Uterus (tissue), 4 donors: Measurements from ENCODE around the gene RSRC1. TPM values are rescaled to one million over a fixed set of nuclear protein-coding genes. Genes with fewer than 3 reads are reported as not detected.
"Not testable (repeated sequence)": the region's sequence is repeated elsewhere in the genome, so short reads cannot be mapped to it uniquely, and the experiment has no call there.

ENCODE experiments used
- DNase-seq, 2 donors: peaks; one replicate each; pipeline ENCODE4 v3.0.0-alpha.2; 2019 to 2020
- H3K27ac ChIP-seq, 2 donors: fragments of 200-600 bp; sonication (generic); 1 replicate in 1 of 2; 2 replicates in 1 of 2; pipeline ENCODE4 v1.5.1; 2016 to 2018
- H3K27me3 ChIP-seq, 2 donors: fragments of 200-600 bp; sonication (generic); one replicate each; pipeline ENCODE4 v1.5.1; 2018 to 2019; ENCODE audit warnings: control low read depth in 1 of 2
- H3K36me3 ChIP-seq, 2 donors: fragments of 200-600 bp; sonication (generic); one replicate each; pipeline ENCODE4 v1.5.1; 2019; ENCODE audit warnings: control low read depth in 1 of 2
- H3K4me1 ChIP-seq, 2 donors: fragments of 200-600 bp; sonication (generic); one replicate each; pipeline ENCODE4 v1.5.1; 2018 to 2019; ENCODE audit warnings: control low read depth in 1 of 2
- H3K4me3 ChIP-seq, 2 donors: fragments of 200-600 bp; sonication (generic); 1 replicate in 1 of 2; 2 replicates in 1 of 2; pipeline ENCODE4 v1.5.1; 2018 to 2019; ENCODE audit warnings: mild to moderate bottlenecking in 1 of 2
- H3K9me3 ChIP-seq, 2 donors: fragments of 200-600 bp; sonication (generic); one replicate each; pipeline ENCODE4 v1.5.1; 2019; ENCODE audit warnings: control low read depth in 1 of 2
- POLR2A ChIP-seq, 2 donors: fragments of 450-650 bp; IDR thresholded peaks; one replicate each; pipeline ENCODE4 v1.6.1; 2016; ENCODE audit warnings: antibody characterized with exemption in 2 of 2, mild to moderate bottlenecking in 1 of 2, moderate library complexity in 1 of 2
- intact Hi-C: fragments of 100-400 bp; cut with DNase I; formaldehyde crosslinking; loops from one replicate; pipeline ENCODE4 v1.15.1; 2023; ENCODE audit warnings: low total_unique reads
- total RNA-seq, 4 donors: library from RNA; depleted of rRNA in 3 of 4; stranded (reverse); fragments of >200 nt in 3 of 4; gene quantifications; one replicate each; pipeline versions ENCODE4 v1.1.0 to v1.2.4, GENCODE V29; 2014 to 2023
- TF ChIP-seq, protein P1 (sequence below), 4 experiments: fragments of 200-600 bp in 2 of 4; fragments of 450-650 bp in 2 of 4; sonication (generic) in 2 of 4; IDR thresholded peaks; one replicate each; pipeline ENCODE4 v1.5.1; 2016 to 2019; ENCODE audit warnings: antibody characterized with exemption in 4 of 4, mild to moderate bottlenecking in 2 of 4, moderate library complexity in 1 of 4
- donor health status: DM: yes; HTN: yes; CAD: no.

The RSRC1 gene
- total RNA-seq, 4 donors from 2014 or later: 24.1 to 128 (median 60.6) TPM

DNA sequence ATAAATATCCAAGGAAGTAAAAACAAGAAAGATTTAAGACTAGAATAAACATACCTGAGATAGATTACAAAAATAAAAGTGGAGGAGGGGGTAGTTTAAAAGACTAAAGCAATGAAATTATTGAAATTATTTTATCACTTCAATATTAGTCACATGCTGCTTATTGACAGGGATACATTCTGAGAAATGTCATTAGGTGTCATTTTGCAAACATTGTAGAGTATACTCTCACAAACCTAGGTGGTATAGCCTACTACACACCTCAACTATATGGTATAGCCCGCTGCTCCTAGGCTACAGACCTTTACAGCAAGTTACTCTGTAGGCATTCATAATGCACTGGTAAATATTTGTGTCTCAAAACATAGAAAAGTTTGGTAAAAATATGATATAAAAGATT is 384.0 kb downstream of the RSRC1 start:
- H3K27ac ChIP-seq: no peak overlapping the region
- TF ChIP-seq, protein P1, sequence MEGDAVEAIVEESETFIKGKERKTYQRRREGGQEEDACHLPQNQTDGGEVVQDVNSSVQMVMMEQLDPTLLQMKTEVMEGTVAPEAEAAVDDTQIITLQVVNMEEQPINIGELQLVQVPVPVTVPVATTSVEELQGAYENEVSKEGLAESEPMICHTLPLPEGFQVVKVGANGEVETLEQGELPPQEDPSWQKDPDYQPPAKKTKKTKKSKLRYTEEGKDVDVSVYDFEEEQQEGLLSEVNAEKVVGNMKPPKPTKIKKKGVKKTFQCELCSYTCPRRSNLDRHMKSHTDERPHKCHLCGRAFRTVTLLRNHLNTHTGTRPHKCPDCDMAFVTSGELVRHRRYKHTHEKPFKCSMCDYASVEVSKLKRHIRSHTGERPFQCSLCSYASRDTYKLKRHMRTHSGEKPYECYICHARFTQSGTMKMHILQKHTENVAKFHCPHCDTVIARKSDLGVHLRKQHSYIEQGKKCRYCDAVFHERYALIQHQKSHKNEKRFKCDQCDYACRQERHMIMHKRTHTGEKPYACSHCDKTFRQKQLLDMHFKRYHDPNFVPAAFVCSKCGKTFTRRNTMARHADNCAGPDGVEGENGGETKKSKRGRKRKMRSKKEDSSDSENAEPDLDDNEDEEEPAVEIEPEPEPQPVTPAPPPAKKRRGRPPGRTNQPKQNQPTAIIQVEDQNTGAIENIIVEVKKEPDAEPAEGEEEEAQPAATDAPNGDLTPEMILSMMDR (IDR thresholded peaks at IDR 0.05): no peak
- no peak for DNase-seq
- H3K27me3 ChIP-seq: no peaks in the 10 kb centered on the region
- intact Hi-C loops: no loop called here
- no peaks in the 10 kb centered on the region for H3K36me3 ChIP-seq
- H3K4me1 ChIP-seq: peaks cover 0 to 4% of the 10 kb centered on the region in 2 donors
- H3K9me3 ChIP-seq: no peaks in the 10 kb centered on the region
- no peak overlapping the region for H3K4me3 ChIP-seq

GRCh38 chr3:158494673-158495072 is 384.8 kb downstream of the RSRC1 start:
- TF ChIP-seq, protein P1 (IDR thresholded peaks at IDR 0.05): no peak
- no peak for TF ChIP-seq POLR2A (IDR thresholded peaks at IDR 0.05)
- peaks cover 0 to 4% of the 10 kb centered on the region in 2 donors for H3K4me1 ChIP-seq
- no peak overlapping the region for H3K4me3 ChIP-seq
- H3K27ac ChIP-seq: no peak overlapping the region
- no peaks in the 10 kb centered on the region for H3K27me3 ChIP-seq
- H3K36me3 ChIP-seq: no peaks in the 10 kb centered on the region
- no peak for DNase-seq
- intact Hi-C loops: no loop called here
- H3K9me3 ChIP-seq: peaks cover 0 to 4% of the 10 kb centered on the region in 2 donors

DNA sequence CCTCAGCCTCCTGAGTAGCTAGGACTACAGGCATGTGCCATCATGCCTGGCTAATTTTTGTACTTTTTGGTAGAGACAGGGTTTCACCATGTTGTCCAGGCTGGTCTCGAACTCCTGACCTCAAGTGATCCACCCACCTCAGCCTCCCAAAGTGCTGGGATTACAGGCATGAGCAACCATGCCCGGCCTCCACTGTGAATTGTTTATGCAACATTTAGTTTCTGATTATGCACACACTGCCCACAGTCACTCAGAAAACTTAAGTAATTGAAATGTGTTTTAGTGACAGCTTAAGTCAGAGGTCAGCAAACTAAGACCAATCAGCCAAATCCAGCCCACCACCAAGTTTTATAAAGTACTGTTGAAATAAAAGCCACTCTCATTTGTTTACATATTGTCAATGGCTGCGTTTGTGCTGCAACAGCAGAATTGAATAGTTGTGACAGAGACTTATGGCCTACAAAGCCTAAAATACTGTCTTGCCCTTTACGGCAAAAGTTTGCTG is 385.6 kb downstream of the RSRC1 start:
- H3K4me3 ChIP-seq, H3K4me1 ChIP-seq, H3K27me3 ChIP-seq, intact Hi-C loops, DNase-seq, H3K9me3 ChIP-seq, H3K36me3 ChIP-seq, H3K27ac ChIP-seq: not testable (repeated sequence)

DNA sequence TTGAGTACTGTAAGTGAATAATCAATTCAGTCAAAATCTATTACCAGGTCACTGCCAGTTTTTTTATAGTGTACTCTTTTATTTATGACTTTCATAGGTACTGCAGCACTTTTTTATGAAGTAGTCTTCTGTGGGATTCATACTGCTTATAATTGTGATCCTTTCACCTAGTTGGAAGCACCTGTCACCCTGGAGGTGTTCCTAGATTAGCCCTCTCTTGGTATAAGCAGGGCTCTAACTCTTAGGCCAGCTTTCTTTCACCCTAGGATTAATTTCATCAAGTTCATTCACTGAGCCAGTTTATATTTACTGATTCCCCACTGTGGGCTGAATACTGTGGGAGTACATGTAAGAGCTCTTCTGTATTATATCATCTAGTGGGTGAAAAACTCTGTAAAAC is 395.2 kb downstream of the RSRC1 start:
- H3K27me3 ChIP-seq: no peaks in the 10 kb centered on the region
- intact Hi-C loops: no loop called here
- no peak for DNase-seq
- no peak overlapping the region for H3K27ac ChIP-seq
- H3K9me3 ChIP-seq: no peaks in the 10 kb centered on the region
- no peaks in the 10 kb centered on the region for H3K4me1 ChIP-seq
- no peak overlapping the region for H3K4me3 ChIP-seq
- no peaks in the 10 kb centered on the region for H3K36me3 ChIP-seq
- TF ChIP-seq, protein P1 (IDR thresholded peaks at IDR 0.05): no peak
- no peak for TF ChIP-seq POLR2A (IDR thresholded peaks at IDR 0.05)

DNA sequence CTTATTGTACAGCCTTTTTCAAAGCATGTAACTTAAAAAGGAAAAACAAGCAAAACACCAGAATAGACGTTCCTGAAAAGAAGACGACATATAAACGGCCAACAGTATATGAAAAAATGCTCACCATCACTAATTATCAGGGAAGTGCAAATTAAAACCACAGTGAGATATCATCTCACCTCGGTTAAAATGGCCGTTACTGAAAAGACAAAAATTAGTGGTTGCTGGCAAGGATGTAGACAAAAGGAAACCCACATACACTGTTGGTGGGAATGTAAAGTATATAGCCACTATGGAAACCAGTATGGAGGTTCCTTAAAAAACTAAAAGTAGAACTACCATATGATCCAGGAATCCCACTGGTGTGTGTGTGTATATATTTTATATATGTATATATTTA is 396.6 kb downstream of the RSRC1 start:
- Histone ChIP-seq H3K36me3 (no peaks in the 10 kb centered on the region), H3K4me1 (no peaks in the 10 kb centered on the region), H3K27ac (no peak overlapping the region), H3K9me3 (no peaks in the 10 kb centered on the region), H3K4me3 (no peak overlapping the region), H3K27me3 (no peaks in the 10 kb centered on the region)
- TF ChIP-seq, protein P1 (IDR thresholded peaks at IDR 0.05): no peak
- no peak for TF ChIP-seq POLR2A (IDR thresholded peaks at IDR 0.05)
- no peak for DNase-seq
- intact Hi-C loops: no loop called here

DNA sequence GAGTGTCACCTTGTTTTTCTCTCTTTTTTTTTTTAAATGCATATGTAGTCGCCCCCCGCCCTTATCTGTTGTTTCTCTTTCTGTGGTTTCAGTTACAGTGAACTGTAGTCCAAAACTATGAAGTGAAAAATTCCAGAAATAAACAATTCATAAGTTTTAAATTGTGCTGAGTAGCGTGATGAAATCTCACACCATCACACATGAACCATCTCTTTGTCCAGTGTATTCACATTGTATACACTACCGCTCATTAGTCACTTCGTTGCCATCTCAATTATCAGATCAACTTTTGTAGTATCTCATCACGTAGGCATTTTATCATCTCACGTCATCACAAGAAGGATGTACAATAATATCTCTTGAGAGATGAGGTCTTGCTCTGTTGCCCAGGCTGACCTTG is 398.6 kb downstream of the RSRC1 start:
- no peak for DNase-seq
- intact Hi-C loops: no loop called here

More for the DNA sequence above, 398.6 kb downstream of the RSRC1 start:
- Histone ChIP-seq H3K36me3 (no peaks in the 10 kb centered on the region), H3K27ac (no peak overlapping the region), H3K27me3 (no peaks in the 10 kb centered on the region), H3K4me1 (no peaks in the 10 kb centered on the region), H3K9me3 (no peaks in the 10 kb centered on the region), H3K4me3 (no peak overlapping the region)
- TF ChIP-seq, protein P1 (IDR thresholded peaks at IDR 0.05): no peak
- no peak for TF ChIP-seq POLR2A (IDR thresholded peaks at IDR 0.05)
